SU-DHL-6 (cell line): ENCODE results near the gene BAD.

Experiments
- H2AFZ ChIP-seq: fragments of 200-600 bp; sonication (generic); 2 replicates; pipeline ENCODE4 v1.6.1; 2014; ENCODE audit warnings: low read depth, mild to moderate bottlenecking, moderate library complexity, mixed read lengths, antibody characterized with exemption, low read length; ENCODE audit not compliant: severe bottlenecking
- H3F3A ChIP-seq: fragments of 200-600 bp; shearing (Covaris generic); 2 replicates; pipeline ENCODE4 v1.6.0; 2016; ENCODE audit warnings: antibody characterized with exemption, mild to moderate bottlenecking; ENCODE audit not compliant: insufficient read depth
- H3K27ac ChIP-seq: fragments of 200-600 bp; sonication (generic); 2 replicates; pipeline ENCODE4 v1.5.1; 2016; ENCODE audit warnings: low read depth, mild to moderate bottlenecking, low read length, moderate library complexity, mixed read lengths
- H3K27me3 ChIP-seq: fragments of 200-600 bp; sonication (generic), shearing (Covaris generic); 2 replicates; pipeline ENCODE4 v1.6.0; 2014; ENCODE audit warnings: mild to moderate bottlenecking, low read length
- H3K36me3 ChIP-seq: fragments of 200-600 bp; sonication (generic); 2 replicates; pipeline ENCODE4 v1.6.1; 2014; ENCODE audit warnings: mild to moderate bottlenecking, low read length, mixed read lengths
- H3K4me2 ChIP-seq: fragments of 300-600, 200-600 bp; shearing (Covaris generic), sonication (generic); 2 replicates; pipeline ENCODE4 v1.6.0; 2014; ENCODE audit warnings: low read length, low read depth, mild to moderate bottlenecking; ENCODE audit not compliant: poor library complexity, severe bottlenecking
- H3K4me3 ChIP-seq: fragments of 200-600 bp; sonication (generic); 2 replicates; pipeline ENCODE4 v1.5.1; 2014; ENCODE audit warnings: antibody characterized with exemption, low read length, mild to moderate bottlenecking, mixed read lengths; ENCODE audit not compliant: insufficient read depth, poor library complexity, severe bottlenecking
- H3K79me2 ChIP-seq: fragments of 200-600 bp; sonication (generic); 2 replicates; pipeline ENCODE4 v1.6.1; 2014; ENCODE audit warnings: mild to moderate bottlenecking, low read length, moderate library complexity; ENCODE audit not compliant: insufficient read depth
- H3K9ac ChIP-seq: fragments of 200-600 bp; sonication (generic); 2 replicates; pipeline ENCODE4 v1.7.0; 2014; ENCODE audit warnings: mild to moderate bottlenecking, low read length
- H3K9me2 ChIP-seq: fragments of 200-600 bp; sonication (generic); replicated peaks from 2 replicates; pipeline ENCODE4 v1.6.1; 2014; ENCODE audit warnings: low read length; ENCODE audit not compliant: insufficient read depth
- H3K9me3 ChIP-seq: fragments of 200-600 bp; sonication (generic); 2 replicates; pipeline ENCODE4 v1.6.1; 2014; ENCODE audit warnings: low read length, mixed read lengths; ENCODE audit not compliant: insufficient read depth
- H4K20me1 ChIP-seq: fragments of 200-600 bp; sonication (generic); 2 replicates; pipeline ENCODE4 v1.6.1; 2014; ENCODE audit warnings: low read depth, mild to moderate bottlenecking, antibody characterized with exemption, low read length, moderate library complexity, mixed read lengths
- CTCF ChIP-seq: fragments of 200-600 bp; sonication (generic); IDR thresholded peaks from one replicate; pipeline ENCODE4 v1.5.1; 2017; ENCODE audit warnings: antibody characterized with exemption, mild to moderate bottlenecking, low read length, moderate library complexity; ENCODE audit not compliant: insufficient read depth, poor library complexity, severe bottlenecking
- EZH2phosphoT487 ChIP-seq: fragments of 200-600 bp; sonication (generic), shearing (Covaris generic); conservative IDR thresholded peaks from 2 replicates; pipeline ENCODE4 v1.6.1; 2018; ENCODE audit warnings: mild to moderate bottlenecking, antibody characterized with exemption, low read length, moderate library complexity, mixed read lengths

BAD gene

GRCh38 chr11:64268025-64268892 is 16.2 kb downstream of the BAD start:
- Histone ChIP-seq H3K27ac (peak overlapping the region; percentile 88), H3F3A (peaks cover 15% of the 10 kb centered on the region; the same call in 1 of the 2 replicates), H3K79me2 (0 out of 2 replicates have a peak, but pooled peaks cover 6% of the 10 kb centered on the region), H3K9me2 (no peaks in the 10 kb centered on the region), H3K27me3 (no peaks in the 10 kb centered on the region), H2AFZ (no peak overlapping the region), H3K36me3 (no peaks in the 10 kb centered on the region), H3K4me3 (peak overlapping the region; percentile 84), H4K20me1 (no peaks in the 10 kb centered on the region), H3K4me2 (peak overlapping the region; percentile 91), H3K9me3 (no peaks in the 10 kb centered on the region), H3K9ac (peak overlapping the region; percentile 92)
- no peak for TF ChIP-seq EZH2phosphoT487
- no peak for TF ChIP-seq CTCF

- Histone ChIP-seq H3K27me3 (no peaks in the 10 kb centered on the region), H3F3A (peaks cover 13% of the 10 kb centered on the region; the same call in 1 of the 2 replicates), H3K9ac (no peak overlapping the region), H3K36me3 (no peaks in the 10 kb centered on the region), H3K4me3 (no peak overlapping the region), H3K9me2 (no peaks in the 10 kb centered on the region), H2AFZ (no peak overlapping the region), H3K4me2 (no peak overlapping the region), H3K27ac (no peak overlapping the region), H3K79me2 (0 out of 2 replicates have a peak, but pooled peaks cover 6% of the 10 kb centered on the region), H3K9me3 (no peaks in the 10 kb centered on the region), H4K20me1 (no peaks in the 10 kb centered on the region)
- TF ChIP-seq EZH2phosphoT487: no peak
- TF ChIP-seq CTCF: no peak
Observed at GRCh38 chr11:64267207-64267945, 17.1 kb downstream of the BAD start.

GRCh38 chr11:64266339-64266738 is 18.1 kb downstream of the BAD start:
- H3K4me3 ChIP-seq: no peak overlapping the region
- H3K36me3 ChIP-seq: no peaks in the 10 kb centered on the region
- H3K27me3 ChIP-seq: no peaks in the 10 kb centered on the region
- H3F3A ChIP-seq: peaks cover 6% of the 10 kb centered on the region; the same call in 1 of the 2 replicates
- no peaks in the 10 kb centered on the region for H3K9me2 ChIP-seq
- no peak overlapping the region for H3K27ac ChIP-seq
- H4K20me1 ChIP-seq: no peaks in the 10 kb centered on the region
- TF ChIP-seq EZH2phosphoT487: no peak
- no peak for TF ChIP-seq CTCF
- H3K79me2 ChIP-seq: 0 out of 2 replicates have a peak, but pooled peaks cover 6% of the 10 kb centered on the region
- no peak overlapping the region for H2AFZ ChIP-seq
- no peak overlapping the region for H3K9ac ChIP-seq
- H3K4me2 ChIP-seq: no peak overlapping the region
- no peaks in the 10 kb centered on the region for H3K9me3 ChIP-seq
